Measurements from ENCODE around the gene MGMT.
A peak's percentile ranks its signal among the peaks of the same experiment; 100 is the strongest.

MGMT gene

GRCh38 chr10:129658376-129659072 lies 191.5 kb downstream of the MGMT start:
- no peak for DNase-seq (ENCODE audit: extremely low read depth, low read depth)
- H3K4me3 ChIP-seq (replicated peaks; ENCODE audit: low read depth, low read length), result no peak overlapping the region
- peak; percentile 17 for TF ChIP-seq CTCF (IDR thresholded peaks at IDR 0.05; ENCODE audit: low read depth, low read length, missing control alignments)

GRCh38 chr10:129659508-129660268 lies 192.6 kb downstream of the MGMT start:
- DNase-seq (ENCODE audit: extremely low read depth, low read depth), result no peak
- no peak overlapping the region for H3K4me3 ChIP-seq (replicated peaks; ENCODE audit: low read depth, low read length)
- TF ChIP-seq CTCF (IDR thresholded peaks at IDR 0.05; ENCODE audit: low read depth, low read length, missing control alignments), result no peak

GRCh38 chr10:129660569-129660968 lies 193.5 kb downstream of the MGMT start:
- TF ChIP-seq CTCF (IDR thresholded peaks at IDR 0.05; ENCODE audit: low read depth, low read length, missing control alignments), result no peak
- H3K4me3 ChIP-seq (replicated peaks; ENCODE audit: low read depth, low read length), result no peak overlapping the region
- no peak for DNase-seq (ENCODE audit: extremely low read depth, low read depth)

- peak; percentile 10 for DNase-seq (ENCODE audit: extremely low read depth, low read depth)
- no peak for TF ChIP-seq CTCF (IDR thresholded peaks at IDR 0.05; ENCODE audit: low read depth, low read length, missing control alignments)
- H3K4me3 ChIP-seq (replicated peaks; ENCODE audit: low read depth, low read length), result no peak overlapping the region
Measured at GRCh38 chr10:129662426-129662825, 195.4 kb downstream of the MGMT start.

GRCh38 chr10:129670124-129670523 lies 203.1 kb downstream of the MGMT start:
- no peak overlapping the region for H3K4me3 ChIP-seq (replicated peaks; ENCODE audit: low read depth, low read length)
- TF ChIP-seq CTCF (IDR thresholded peaks at IDR 0.05; ENCODE audit: low read depth, low read length, missing control alignments), result no peak
- DNase-seq (ENCODE audit: extremely low read depth, low read depth), result no peak

- TF ChIP-seq CTCF (IDR thresholded peaks at IDR 0.05; ENCODE audit: low read depth, low read length, missing control alignments), result no peak
- H3K4me3 ChIP-seq (replicated peaks; ENCODE audit: low read depth, low read length), result no peak overlapping the region
- no peak for DNase-seq (ENCODE audit: extremely low read depth, low read depth)
Measured at GRCh38 chr10:129673292-129673691, 206.3 kb downstream of the MGMT start.

All from HFF-Myc (cell line).